Measurements from ENCODE around the gene CYB561. TPM values are rescaled to one million over a fixed set of nuclear protein-coding genes. Genes with fewer than 3 reads are reported as not detected.

CYB561 gene
- total and polyA plus RNA-seq, 2 experiments from 2014 or later: 13.7 to 30.9 TPM

DNA sequence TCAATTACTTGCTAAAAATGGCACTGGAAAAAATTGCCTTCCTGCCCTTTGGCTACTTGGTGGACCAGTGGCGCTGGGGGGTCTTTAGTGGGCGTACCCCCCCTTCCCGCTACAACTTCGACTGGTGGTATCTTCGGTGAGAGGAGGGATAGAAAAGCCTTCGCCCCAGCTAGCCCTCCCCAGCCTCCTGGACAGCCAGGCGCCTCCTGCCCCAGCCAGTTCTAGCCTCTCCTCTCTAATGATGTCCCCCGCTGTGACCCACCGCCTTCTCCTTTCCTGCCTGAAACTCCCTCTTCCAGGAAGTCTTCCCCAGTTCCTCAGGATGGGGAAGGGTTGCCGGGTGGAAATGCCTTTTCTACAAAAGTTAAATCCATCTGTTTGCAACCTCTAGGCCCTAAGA is 36.9 kb upstream of the CYB561 start:
- Mint-ChIP-seq H3K27me3 (ENCODE audit: insufficient read depth, low read depth, poor library complexity) (peaks cover 18% of the 10 kb centered on the region), H3K9me3 (no peaks in the 10 kb centered on the region; the same call in 2 of the 3 replicates), H3K4me1 (peaks cover 13% of the 10 kb centered on the region), H3K36me3 (ENCODE audit: low read depth) (no peaks in the 10 kb centered on the region; the same call in 2 of the 3 replicates), H3K4me3 (no peak overlapping the region; the same call in 2 of the 3 replicates), H3K27ac (no peak overlapping the region)
- Histone ChIP-seq H4K20me1 (replicated peaks; ENCODE audit: insufficient read depth) (no peaks in the 10 kb centered on the region), H3K4me2 (no peak overlapping the region), H3K27ac (ENCODE audit: low read depth) (no peak overlapping the region), H3K79me2 (replicated peaks; ENCODE audit: insufficient read depth) (no peaks in the 10 kb centered on the region), H2AFZ (no peak overlapping the region), H3K27me3 (ENCODE audit: insufficient read depth) (peaks cover 8% of the 10 kb centered on the region), H3K4me1 (ENCODE audit: insufficient read depth) (peaks cover 8% of the 10 kb centered on the region), H3K9me2 (ENCODE audit: insufficient read depth) (no peaks in the 10 kb centered on the region), H3F3A (replicated peaks; ENCODE audit: low read depth) (no peaks in the 10 kb centered on the region), H3K36me3 (ENCODE audit: insufficient read depth) (no peaks in the 10 kb centered on the region), H3K4me3 (no peak overlapping the region)
- no peak for ATAC-seq
- TF ChIP-seq JUNB (IDR thresholded peaks at IDR 0.05; ENCODE audit: unreplicated experiment) (no peak), NANOG (IDR thresholded peaks at IDR 0.05; ENCODE audit: borderline replicate concordance) (no peak), EZH2phosphoT487 (IDR thresholded peaks at IDR 0.05; ENCODE audit: unreplicated experiment) (no peak), POLR2AphosphoS5 (IDR thresholded peaks at IDR 0.05; ENCODE audit: low read depth) (no peak)
- TF ChIP-seq, protein P1, sequence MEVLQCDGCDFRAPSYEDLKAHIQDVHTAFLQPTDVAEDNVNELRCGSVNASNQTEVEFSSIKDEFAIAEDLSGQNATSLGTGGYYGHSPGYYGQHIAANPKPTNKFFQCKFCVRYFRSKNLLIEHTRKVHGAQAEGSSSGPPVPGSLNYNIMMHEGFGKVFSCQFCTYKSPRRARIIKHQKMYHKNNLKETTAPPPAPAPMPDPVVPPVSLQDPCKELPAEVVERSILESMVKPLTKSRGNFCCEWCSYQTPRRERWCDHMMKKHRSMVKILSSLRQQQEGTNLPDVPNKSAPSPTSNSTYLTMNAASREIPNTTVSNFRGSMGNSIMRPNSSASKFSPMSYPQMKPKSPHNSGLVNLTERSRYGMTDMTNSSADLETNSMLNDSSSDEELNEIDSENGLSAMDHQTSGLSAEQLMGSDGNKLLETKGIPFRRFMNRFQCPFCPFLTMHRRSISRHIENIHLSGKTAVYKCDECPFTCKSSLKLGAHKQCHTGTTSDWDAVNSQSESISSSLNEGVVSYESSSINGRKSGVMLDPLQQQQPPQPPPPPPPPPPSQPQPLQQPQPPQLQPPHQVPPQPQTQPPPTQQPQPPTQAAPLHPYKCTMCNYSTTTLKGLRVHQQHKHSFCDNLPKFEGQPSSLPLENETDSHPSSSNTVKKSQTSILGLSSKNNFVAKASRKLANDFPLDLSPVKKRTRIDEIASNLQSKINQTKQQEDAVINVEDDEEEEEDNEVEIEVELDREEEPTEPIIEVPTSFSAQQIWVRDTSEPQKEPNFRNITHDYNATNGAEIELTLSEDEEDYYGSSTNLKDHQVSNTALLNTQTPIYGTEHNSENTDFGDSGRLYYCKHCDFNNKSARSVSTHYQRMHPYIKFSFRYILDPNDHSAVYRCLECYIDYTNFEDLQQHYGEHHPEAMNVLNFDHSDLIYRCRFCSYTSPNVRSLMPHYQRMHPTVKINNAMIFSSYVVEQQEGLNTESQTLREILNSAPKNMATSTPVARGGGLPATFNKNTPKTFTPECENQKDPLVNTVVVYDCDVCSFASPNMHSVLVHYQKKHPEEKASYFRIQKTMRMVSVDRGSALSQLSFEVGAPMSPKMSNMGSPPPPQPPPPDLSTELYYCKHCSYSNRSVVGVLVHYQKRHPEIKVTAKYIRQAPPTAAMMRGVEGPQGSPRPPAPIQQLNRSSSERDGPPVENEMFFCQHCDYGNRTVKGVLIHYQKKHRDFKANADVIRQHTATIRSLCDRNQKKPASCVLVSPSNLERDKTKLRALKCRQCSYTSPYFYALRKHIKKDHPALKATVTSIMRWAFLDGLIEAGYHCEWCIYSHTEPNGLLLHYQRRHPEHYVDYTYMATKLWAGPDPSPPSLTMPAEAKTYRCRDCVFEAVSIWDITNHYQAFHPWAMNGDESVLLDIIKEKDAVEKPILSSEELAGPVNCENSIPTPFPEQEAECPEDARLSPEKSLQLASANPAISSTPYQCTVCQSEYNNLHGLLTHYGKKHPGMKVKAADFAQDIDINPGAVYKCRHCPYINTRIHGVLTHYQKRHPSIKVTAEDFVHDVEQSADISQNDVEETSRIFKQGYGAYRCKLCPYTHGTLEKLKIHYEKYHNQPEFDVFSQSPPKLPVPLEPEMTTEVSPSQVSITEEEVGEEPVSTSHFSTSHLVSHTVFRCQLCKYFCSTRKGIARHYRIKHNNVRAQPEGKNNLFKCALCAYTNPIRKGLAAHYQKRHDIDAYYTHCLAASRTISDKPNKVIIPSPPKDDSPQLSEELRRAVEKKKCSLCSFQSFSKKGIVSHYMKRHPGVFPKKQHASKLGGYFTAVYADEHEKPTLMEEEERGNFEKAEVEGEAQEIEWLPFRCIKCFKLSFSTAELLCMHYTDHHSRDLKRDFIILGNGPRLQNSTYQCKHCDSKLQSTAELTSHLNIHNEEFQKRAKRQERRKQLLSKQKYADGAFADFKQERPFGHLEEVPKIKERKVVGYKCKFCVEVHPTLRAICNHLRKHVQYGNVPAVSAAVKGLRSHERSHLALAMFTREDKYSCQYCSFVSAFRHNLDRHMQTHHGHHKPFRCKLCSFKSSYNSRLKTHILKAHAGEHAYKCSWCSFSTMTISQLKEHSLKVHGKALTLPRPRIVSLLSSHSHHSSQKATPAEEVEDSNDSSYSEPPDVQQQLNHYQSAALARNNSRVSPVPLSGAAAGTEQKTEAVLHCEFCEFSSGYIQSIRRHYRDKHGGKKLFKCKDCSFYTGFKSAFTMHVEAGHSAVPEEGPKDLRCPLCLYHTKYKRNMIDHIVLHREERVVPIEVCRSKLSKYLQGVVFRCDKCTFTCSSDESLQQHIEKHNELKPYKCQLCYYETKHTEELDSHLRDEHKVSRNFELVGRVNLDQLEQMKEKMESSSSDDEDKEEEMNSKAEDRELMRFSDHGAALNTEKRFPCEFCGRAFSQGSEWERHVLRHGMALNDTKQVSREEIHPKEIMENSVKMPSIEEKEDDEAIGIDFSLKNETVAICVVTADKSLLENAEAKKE (CRISPR knock-in tag; IDR thresholded peaks at IDR 0.05): no peak
- TF ChIP-seq, protein P2, sequence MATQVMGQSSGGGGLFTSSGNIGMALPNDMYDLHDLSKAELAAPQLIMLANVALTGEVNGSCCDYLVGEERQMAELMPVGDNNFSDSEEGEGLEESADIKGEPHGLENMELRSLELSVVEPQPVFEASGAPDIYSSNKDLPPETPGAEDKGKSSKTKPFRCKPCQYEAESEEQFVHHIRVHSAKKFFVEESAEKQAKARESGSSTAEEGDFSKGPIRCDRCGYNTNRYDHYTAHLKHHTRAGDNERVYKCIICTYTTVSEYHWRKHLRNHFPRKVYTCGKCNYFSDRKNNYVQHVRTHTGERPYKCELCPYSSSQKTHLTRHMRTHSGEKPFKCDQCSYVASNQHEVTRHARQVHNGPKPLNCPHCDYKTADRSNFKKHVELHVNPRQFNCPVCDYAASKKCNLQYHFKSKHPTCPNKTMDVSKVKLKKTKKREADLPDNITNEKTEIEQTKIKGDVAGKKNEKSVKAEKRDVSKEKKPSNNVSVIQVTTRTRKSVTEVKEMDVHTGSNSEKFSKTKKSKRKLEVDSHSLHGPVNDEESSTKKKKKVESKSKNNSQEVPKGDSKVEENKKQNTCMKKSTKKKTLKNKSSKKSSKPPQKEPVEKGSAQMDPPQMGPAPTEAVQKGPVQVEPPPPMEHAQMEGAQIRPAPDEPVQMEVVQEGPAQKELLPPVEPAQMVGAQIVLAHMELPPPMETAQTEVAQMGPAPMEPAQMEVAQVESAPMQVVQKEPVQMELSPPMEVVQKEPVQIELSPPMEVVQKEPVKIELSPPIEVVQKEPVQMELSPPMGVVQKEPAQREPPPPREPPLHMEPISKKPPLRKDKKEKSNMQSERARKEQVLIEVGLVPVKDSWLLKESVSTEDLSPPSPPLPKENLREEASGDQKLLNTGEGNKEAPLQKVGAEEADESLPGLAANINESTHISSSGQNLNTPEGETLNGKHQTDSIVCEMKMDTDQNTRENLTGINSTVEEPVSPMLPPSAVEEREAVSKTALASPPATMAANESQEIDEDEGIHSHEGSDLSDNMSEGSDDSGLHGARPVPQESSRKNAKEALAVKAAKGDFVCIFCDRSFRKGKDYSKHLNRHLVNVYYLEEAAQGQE (IDR thresholded peaks at IDR 0.05; ENCODE audit: unreplicated experiment): no peak
- TF ChIP-seq, protein P3, sequence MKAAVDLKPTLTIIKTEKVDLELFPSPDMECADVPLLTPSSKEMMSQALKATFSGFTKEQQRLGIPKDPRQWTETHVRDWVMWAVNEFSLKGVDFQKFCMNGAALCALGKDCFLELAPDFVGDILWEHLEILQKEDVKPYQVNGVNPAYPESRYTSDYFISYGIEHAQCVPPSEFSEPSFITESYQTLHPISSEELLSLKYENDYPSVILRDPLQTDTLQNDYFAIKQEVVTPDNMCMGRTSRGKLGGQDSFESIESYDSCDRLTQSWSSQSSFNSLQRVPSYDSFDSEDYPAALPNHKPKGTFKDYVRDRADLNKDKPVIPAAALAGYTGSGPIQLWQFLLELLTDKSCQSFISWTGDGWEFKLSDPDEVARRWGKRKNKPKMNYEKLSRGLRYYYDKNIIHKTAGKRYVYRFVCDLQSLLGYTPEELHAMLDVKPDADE (IDR thresholded peaks at IDR 0.05): no peak
- TF ChIP-seq, protein P4, sequence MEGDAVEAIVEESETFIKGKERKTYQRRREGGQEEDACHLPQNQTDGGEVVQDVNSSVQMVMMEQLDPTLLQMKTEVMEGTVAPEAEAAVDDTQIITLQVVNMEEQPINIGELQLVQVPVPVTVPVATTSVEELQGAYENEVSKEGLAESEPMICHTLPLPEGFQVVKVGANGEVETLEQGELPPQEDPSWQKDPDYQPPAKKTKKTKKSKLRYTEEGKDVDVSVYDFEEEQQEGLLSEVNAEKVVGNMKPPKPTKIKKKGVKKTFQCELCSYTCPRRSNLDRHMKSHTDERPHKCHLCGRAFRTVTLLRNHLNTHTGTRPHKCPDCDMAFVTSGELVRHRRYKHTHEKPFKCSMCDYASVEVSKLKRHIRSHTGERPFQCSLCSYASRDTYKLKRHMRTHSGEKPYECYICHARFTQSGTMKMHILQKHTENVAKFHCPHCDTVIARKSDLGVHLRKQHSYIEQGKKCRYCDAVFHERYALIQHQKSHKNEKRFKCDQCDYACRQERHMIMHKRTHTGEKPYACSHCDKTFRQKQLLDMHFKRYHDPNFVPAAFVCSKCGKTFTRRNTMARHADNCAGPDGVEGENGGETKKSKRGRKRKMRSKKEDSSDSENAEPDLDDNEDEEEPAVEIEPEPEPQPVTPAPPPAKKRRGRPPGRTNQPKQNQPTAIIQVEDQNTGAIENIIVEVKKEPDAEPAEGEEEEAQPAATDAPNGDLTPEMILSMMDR (conservative IDR thresholded peaks at IDR 0.05; ENCODE audit: low read depth in 2 of 2): no peak
- DNase-seq (ENCODE audit: low spot score): no peak

All from GM23338 (cell line).